ENCODE results near the gene MARVELD3.
"Not testable (repeated sequence)": the region's sequence is repeated elsewhere in the genome, so short reads cannot be mapped to it uniquely, and the experiment has no call there.

MARVELD3 gene

DNA sequence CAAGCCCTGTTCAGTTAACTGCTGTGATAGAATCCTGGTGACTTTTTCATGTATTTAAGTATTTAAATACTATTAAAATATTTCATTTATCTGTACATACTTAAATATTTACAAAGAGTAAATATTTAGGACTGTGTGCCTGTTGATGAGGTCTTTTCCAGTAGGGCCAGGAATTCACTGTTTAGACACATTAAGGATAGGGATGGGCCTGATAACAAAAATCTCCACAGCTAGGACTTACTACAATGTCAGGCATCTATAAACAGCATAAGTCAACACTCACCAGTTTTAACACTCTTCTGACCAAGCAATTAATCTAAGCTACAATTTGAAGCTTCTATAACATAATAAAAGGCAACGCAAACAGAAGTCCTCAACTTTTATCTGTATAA lies 47.6 kb downstream of the MARVELD3 start:
- ChIA-PET CTCF (interaction anchor here (1.1 to 2.0 kb wide), 4 partner anchors 8 to 324 kb away, joined by 3 to 5 read pairs (median 4); no protein-coding TSS in a partner anchor), POLR2A (interaction anchor here (0.7 kb wide), 1 partner anchor 85 kb away, joined by 4 read pairs; no protein-coding TSS in a partner anchor)
- DNase-seq (ENCODE audit: extremely low spot score): no peak
- TF ChIP-seq, protein P1, sequence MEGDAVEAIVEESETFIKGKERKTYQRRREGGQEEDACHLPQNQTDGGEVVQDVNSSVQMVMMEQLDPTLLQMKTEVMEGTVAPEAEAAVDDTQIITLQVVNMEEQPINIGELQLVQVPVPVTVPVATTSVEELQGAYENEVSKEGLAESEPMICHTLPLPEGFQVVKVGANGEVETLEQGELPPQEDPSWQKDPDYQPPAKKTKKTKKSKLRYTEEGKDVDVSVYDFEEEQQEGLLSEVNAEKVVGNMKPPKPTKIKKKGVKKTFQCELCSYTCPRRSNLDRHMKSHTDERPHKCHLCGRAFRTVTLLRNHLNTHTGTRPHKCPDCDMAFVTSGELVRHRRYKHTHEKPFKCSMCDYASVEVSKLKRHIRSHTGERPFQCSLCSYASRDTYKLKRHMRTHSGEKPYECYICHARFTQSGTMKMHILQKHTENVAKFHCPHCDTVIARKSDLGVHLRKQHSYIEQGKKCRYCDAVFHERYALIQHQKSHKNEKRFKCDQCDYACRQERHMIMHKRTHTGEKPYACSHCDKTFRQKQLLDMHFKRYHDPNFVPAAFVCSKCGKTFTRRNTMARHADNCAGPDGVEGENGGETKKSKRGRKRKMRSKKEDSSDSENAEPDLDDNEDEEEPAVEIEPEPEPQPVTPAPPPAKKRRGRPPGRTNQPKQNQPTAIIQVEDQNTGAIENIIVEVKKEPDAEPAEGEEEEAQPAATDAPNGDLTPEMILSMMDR (IDR thresholded peaks at IDR 0.05; ENCODE audit: control extremely low read depth, extremely low read depth, low read depth, missing control alignments): no peak

DNA sequence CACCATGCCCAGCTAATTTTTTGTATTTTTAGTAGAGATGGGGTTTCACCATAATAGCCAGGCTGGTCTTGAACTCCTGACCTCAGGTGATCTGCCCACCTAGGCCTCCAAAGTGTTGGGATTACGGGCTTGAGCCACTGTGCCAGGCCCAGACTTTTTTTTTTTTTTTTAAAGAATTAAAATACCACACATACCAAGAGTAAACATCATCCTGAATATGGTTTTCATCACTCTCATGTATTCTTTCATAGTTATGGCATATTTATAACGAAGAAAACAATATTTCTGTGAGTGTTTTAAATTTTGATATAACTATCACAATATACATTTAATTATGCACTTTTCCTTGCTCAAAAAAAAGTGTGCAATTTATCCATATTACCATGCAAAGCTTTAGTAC lies 48.2 kb downstream of the MARVELD3 start:
- TF ChIP-seq, protein P1 (IDR thresholded peaks at IDR 0.05; ENCODE audit: control extremely low read depth, extremely low read depth, low read depth, missing control alignments): no peak
- no peak for DNase-seq (ENCODE audit: extremely low spot score)
- ChIA-PET POLR2A (interaction anchor here (0.7 kb wide), 1 partner anchor 86 kb away, joined by 4 read pairs; no protein-coding TSS in a partner anchor), CTCF (interaction anchor here (1.1 to 2.0 kb wide), 3 partner anchors 9 to 287 kb away, joined by 3 to 5 read pairs (median 5); no protein-coding TSS in a partner anchor)

DNA sequence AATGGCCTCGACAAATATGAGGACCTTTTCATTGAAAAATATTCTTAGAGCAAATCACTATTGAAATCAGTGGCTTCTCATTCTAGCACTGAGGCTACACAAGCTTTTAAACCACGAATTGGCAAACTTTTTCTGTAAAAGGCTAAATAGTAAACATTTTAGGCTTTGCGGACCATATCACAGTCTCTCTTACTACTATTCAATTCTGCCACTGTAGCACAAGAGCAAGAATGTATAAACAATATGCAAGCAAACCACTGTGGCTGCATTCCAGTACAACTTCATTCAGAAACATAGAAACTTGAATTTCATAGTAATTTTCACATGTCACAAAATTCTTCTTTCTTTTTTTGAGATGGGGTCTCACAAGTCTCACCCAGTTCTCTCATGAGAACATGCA lies 49.4 kb downstream of the MARVELD3 start:
- ChIA-PET POLR2A (no interaction called here), CTCF (no interaction called here)
- DNase-seq (ENCODE audit: extremely low spot score): no peak
- TF ChIP-seq, protein P1 (IDR thresholded peaks at IDR 0.05; ENCODE audit: control extremely low read depth, extremely low read depth, low read depth, missing control alignments): no peak

DNA sequence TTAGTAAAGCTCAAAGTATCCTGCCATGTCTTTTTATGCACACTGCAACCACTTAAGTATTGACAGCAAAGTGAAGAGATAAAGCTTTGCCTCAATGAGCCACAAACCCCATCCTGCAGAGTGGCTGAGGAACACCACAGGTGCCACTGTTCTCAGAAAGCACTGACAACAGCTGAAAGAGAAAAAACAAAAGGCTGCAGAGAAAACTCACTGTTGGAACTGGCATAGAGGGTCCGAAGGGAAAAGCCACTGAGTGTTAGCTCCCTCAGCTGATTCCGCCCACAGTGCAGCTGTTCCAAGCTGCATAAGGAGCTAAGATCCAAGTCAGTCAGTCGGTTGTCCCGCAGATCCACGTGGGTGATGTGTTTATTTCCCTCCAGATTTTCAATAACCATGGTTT lies 50.3 kb downstream of the MARVELD3 start:
- no peak for DNase-seq (ENCODE audit: extremely low spot score)
- ChIA-PET CTCF (interaction anchor here (1.1 kb wide), 1 partner anchor 9 kb away, joined by 3 read pairs; no protein-coding TSS in a partner anchor), POLR2A (no interaction called here)
- TF ChIP-seq, protein P1 (IDR thresholded peaks at IDR 0.05; ENCODE audit: control extremely low read depth, extremely low read depth, low read depth, missing control alignments): no peak

DNA sequence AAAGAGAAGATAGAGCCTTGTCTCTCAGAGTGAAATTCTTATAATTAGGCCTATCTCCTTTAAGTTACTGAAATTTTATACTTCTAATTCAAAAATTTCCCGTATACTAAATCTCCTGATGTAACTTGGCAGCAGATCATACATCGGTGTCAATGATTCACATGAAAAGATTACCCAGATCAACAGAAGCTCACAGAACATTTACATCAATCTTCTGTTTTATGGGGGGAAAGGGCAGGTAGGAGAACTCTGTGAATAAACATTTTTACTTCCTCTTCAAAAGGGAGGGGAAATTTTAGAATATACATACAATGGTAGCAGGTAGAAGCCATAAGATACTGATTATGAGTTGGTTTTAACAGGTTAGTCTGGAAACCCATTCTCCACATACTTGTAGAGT lies 55.4 kb downstream of the MARVELD3 start:
- TF ChIP-seq, protein P1 (IDR thresholded peaks at IDR 0.05; ENCODE audit: control extremely low read depth, extremely low read depth, low read depth, missing control alignments): no peak
- no peak for DNase-seq (ENCODE audit: extremely low spot score)
- ChIA-PET CTCF (interaction anchor here (1.3 kb wide), 1 partner anchor 9 kb away, joined by 3 read pairs; no protein-coding TSS in a partner anchor), POLR2A (no interaction called here)

DNA sequence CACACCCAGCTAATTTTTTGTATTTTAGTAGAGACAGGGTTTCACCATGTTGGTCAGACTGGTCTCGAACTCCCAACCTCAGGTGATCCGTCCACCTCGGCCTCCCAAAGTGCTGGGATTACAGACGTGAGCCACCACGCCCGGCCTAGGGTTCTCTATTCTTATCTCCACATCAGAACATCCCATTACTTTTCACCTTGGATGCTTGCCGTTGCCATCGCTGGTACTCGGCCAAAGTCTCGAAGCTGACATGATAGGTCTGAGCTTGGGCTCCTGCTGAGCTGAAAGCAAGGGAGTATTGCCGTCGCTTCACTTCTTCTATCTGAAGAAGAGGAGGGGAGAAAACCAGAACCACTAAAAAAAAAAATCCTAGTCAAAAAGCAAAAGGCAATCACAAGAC lies 58.3 kb downstream of the MARVELD3 start:
- POLR2A ChIA-PET; DNase-seq (ENCODE audit: extremely low spot score): not testable (repeated sequence)
- CTCF ChIA-PET: interaction anchor here (0.8 to 1.8 kb wide), 5 partner anchors 8 to 277 kb away, joined by 3 to 4 read pairs (median 3); no protein-coding TSS in a partner anchor
